GM18499 (cell line): ENCODE data around the gene PPP2R5D.
"Not testable (repeated sequence)": the region's sequence is repeated elsewhere in the genome, so short reads cannot be mapped to it uniquely, and the experiment has no call there.

Experiments used
- ATAC-seq: cut with Tn5 transposase; IDR thresholded peaks from one replicate; pipeline ENCODE4 v1.9.1; 2021; ENCODE audit warnings: moderate number of reproducible peaks; ENCODE audit not compliant: insufficient read depth, unreplicated experiment

The PPP2R5D gene

GRCh38 chr6:42988486-42989020 lies 4.2 kb downstream of the PPP2R5D start:
- ATAC-seq: no peak

- no peak for ATAC-seq
These were observed 5.6 kb downstream of the PPP2R5D start for GRCh38 chr6:42989923-42990322.

GRCh38 chr6:42993445-42993844 lies 9.1 kb downstream of the PPP2R5D start:
- no peak for ATAC-seq

- ATAC-seq: no peak
These were observed 12.1 kb downstream of the PPP2R5D start for GRCh38 chr6:42996513-42996912.

- not testable (repeated sequence) for ATAC-seq
These were observed 13.8 kb downstream of the PPP2R5D start for GRCh38 chr6:42998205-42998604.

GRCh38 chr6:43001843-43002242 lies 17.5 kb downstream of the PPP2R5D start:
- no peak for ATAC-seq

- ATAC-seq: no peak
These were observed 21.5 kb downstream of the PPP2R5D start for GRCh38 chr6:43005844-43006243.

GRCh38 chr6:43006251-43006650 lies 21.9 kb downstream of the PPP2R5D start:
- no peak for ATAC-seq

- no peak for ATAC-seq
These were observed 22.8 kb downstream of the PPP2R5D start for GRCh38 chr6:43007126-43007525.

GRCh38 chr6:43009124-43009523 lies 24.8 kb downstream of the PPP2R5D start:
- no peak for ATAC-seq

GRCh38 chr6:43011207-43011606 lies 26.8 kb downstream of the PPP2R5D start:
- ATAC-seq: no peak

GRCh38 chr6:43012364-43012763 lies 28.0 kb downstream of the PPP2R5D start:
- no peak for ATAC-seq

- ATAC-seq: no peak
These were observed 28.9 kb downstream of the PPP2R5D start for GRCh38 chr6:43013097-43013842.

GRCh38 chr6:43013843-43014433 lies 29.6 kb downstream of the PPP2R5D start, which contains the start of the genes KLHDC3 and MEA1:
Gene KLHDC3, plus strand, starts transcription at chr6:43014249. Its CDS starts 2,944 bp downstream, at chr6:43017193.
Gene MEA1, minus strand, starts transcription at chr6:43013946. Its CDS starts 133 bp downstream, at chr6:43013813.
- peak; percentile 73 for ATAC-seq

GRCh38 chr6:43014434-43014909 lies 30.1 kb downstream of the PPP2R5D start:
- ATAC-seq: no peak

- no peak for ATAC-seq
These were observed 32.0 kb downstream of the PPP2R5D start for GRCh38 chr6:43016176-43016942.

GRCh38 chr6:43016943-43017334 lies 32.6 kb downstream of the PPP2R5D start:
- ATAC-seq: no peak

GRCh38 chr6:43019152-43019551 lies 34.8 kb downstream of the PPP2R5D start:
- no peak for ATAC-seq

- no peak for ATAC-seq
These were observed 35.8 kb downstream of the PPP2R5D start for GRCh38 chr6:43020052-43020705.

GRCh38 chr6:43020847-43021246 lies 36.5 kb downstream of the PPP2R5D start:
- no peak for ATAC-seq
